ENCODE measurements around the gene KRTAP10-1.

Gene KRTAP10-1

DNA sequence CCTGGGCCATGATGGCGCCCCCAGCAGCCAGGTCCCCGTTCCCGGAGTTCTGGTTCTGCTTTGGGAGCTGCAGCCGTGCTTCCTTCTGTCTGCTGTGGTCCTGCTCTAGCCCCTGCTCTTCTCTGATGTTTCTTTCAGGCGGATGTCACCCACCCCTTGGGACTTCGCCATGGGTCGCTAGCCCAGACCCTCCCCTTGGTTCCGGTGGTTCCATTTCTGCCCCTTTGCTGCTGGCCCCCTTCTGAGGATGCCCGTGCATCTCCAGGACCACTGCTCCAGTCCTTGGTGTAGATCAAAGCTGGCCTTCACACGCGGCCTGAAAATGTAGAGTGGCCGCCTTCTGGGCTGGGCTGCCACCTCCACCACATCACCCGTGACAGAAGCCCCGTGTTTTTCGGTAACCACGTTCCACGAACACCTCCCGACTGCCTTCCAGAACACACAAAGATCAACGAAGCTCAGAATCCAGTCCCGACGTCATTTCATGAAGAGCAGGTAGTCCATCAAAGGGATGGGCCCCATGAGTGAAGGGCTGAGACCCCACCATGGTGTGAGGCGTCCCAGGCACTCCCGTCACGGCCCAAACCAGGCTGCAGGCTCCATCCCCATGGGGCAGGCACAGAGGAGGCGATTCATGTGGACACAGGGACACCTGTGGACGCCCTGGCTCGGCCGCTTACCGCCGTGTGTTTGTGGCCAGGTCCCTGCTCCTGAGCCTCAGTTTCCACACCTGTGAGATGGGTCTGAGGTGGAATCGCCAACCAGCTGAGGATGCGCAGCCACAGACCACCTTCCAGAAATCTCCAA lies 24.4 kb downstream of the KRTAP10-1 start:
- H3K4me3 ChIP-seq (ENCODE audit: low read length), result no peak overlapping the region
- no peaks in the 10 kb centered on the region for H3K9me3 ChIP-seq (ENCODE audit: insufficient read depth, low read depth, low read length)
- no peaks in the 10 kb centered on the region for H3K4me1 ChIP-seq (ENCODE audit: insufficient read depth, low read length)
- no peaks in the 10 kb centered on the region for H3K27me3 ChIP-seq (ENCODE audit: insufficient read depth, low read length)
- H3K36me3 ChIP-seq (ENCODE audit: insufficient read depth, low read depth, low read length), result no peaks in the 10 kb centered on the region
- H3K27ac ChIP-seq (ENCODE audit: low read length), result no peak overlapping the region
- H3K9ac ChIP-seq (ENCODE audit: low read depth, low read length), result no peak overlapping the region

DNA sequence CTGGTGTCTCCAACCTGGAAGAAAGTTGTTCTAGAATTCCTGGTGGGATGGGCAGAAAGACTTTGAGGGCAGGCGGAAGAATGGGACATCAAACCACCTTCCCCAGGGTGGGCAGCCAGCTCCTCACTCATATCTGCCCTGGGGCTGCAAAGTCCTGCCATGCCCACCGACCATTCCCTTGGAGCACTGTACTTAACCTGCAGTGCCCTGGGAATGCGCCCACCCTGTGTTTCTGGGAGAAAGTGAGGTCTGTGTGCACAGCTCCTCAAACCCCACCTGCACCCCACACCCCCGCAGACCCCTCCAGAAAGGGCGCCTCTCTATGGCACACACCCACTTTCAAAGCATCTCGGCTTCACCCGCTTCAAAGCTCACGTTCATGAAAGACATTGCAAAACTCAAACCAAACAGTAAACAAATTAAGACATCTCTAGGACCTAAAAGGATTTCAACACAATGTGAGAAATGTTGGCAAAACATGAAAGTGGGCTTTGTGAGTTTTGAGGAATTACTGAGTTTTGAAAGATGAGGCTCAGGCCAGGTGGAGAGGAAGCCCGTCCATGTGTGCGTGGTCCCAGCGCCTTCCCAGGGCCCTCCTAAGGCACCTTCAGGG lies 25.1 kb downstream of the KRTAP10-1 start:
- H3K36me3 ChIP-seq (ENCODE audit: insufficient read depth, low read depth, low read length), result no peaks in the 10 kb centered on the region
- H3K4me1 ChIP-seq (ENCODE audit: insufficient read depth, low read length), result no peaks in the 10 kb centered on the region
- no peaks in the 10 kb centered on the region for H3K27me3 ChIP-seq (ENCODE audit: insufficient read depth, low read length)
- H3K4me3 ChIP-seq (ENCODE audit: low read length), result no peak overlapping the region
- H3K9me3 ChIP-seq (ENCODE audit: insufficient read depth, low read depth, low read length), result no peaks in the 10 kb centered on the region
- H3K27ac ChIP-seq (ENCODE audit: low read length), result no peak overlapping the region
- no peak overlapping the region for H3K9ac ChIP-seq (ENCODE audit: low read depth, low read length)

DNA sequence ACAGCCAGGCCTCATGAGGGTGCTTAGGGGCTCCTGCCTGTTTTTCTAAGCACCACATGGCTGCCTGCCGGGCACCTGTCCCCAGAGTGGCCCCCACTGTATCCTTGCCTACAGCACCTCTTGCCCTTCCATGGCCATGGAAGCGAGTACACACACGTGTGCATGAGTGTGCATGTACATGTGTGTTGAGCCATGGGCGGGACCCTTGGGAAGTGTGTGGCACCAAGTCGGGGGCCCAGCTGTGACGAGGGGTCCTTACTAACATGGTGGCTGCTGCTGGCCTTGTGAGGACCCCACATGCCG lies 25.8 kb downstream of the KRTAP10-1 start:
- H3K36me3 ChIP-seq (ENCODE audit: insufficient read depth, low read depth, low read length), result no peaks in the 10 kb centered on the region
- H3K27me3 ChIP-seq (ENCODE audit: insufficient read depth, low read length), result no peaks in the 10 kb centered on the region
- no peak overlapping the region for H3K4me3 ChIP-seq (ENCODE audit: low read length)
- no peak overlapping the region for H3K27ac ChIP-seq (ENCODE audit: low read length)
- no peaks in the 10 kb centered on the region for H3K4me1 ChIP-seq (ENCODE audit: insufficient read depth, low read length)
- no peak overlapping the region for H3K9ac ChIP-seq (ENCODE audit: low read depth, low read length)
- no peaks in the 10 kb centered on the region for H3K9me3 ChIP-seq (ENCODE audit: insufficient read depth, low read depth, low read length)

DNA sequence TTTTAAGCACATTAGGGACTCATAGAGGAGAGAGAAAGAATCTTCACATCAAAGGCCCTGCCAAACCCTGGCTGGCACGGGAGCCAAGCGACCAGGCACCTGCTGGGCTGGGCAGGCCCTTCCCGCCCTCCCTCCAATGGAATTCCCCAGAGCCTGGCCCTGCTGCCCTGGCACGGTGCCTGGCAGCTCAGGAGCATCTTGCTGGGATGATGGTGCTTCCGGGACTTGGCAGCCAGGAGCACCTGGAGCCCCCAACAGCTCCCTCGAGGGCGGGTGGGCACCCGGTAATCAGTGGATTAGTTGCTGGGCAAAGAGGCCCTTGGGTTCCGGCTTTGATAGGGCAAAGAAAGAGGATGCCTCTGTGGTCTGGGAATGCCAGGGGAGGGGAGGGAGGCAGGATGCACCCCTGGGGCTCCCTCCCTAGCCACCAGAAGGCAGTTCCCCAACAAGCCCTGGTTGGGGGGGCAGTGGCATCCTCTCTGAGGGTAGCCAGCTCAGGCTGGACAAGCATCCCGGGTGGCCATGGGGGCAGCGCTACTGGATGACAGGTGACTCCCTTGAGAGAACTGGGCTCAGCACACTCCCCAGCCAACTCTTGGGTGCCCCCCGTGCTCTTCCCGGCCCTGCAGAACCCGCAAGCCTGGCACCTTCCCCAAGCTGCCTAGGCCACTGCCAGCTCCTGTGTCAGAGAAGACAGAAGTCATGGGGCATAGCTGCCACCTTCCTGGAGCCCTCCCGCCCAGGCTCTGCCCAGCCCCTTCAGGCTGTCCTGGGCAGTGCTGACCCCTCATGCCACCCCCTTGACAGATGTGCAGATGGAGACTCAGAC lies 26.4 kb downstream of the KRTAP10-1 start:
- Histone ChIP-seq H3K27ac (ENCODE audit: low read length) (no peak overlapping the region), H3K36me3 (ENCODE audit: insufficient read depth, low read depth, low read length) (no peaks in the 10 kb centered on the region), H3K4me3 (ENCODE audit: low read length) (no peak overlapping the region), H3K9ac (ENCODE audit: low read depth, low read length) (no peak overlapping the region), H3K4me1 (ENCODE audit: insufficient read depth, low read length) (no peaks in the 10 kb centered on the region), H3K27me3 (ENCODE audit: insufficient read depth, low read length) (no peaks in the 10 kb centered on the region), H3K9me3 (ENCODE audit: insufficient read depth, low read depth, low read length) (no peaks in the 10 kb centered on the region)

DNA sequence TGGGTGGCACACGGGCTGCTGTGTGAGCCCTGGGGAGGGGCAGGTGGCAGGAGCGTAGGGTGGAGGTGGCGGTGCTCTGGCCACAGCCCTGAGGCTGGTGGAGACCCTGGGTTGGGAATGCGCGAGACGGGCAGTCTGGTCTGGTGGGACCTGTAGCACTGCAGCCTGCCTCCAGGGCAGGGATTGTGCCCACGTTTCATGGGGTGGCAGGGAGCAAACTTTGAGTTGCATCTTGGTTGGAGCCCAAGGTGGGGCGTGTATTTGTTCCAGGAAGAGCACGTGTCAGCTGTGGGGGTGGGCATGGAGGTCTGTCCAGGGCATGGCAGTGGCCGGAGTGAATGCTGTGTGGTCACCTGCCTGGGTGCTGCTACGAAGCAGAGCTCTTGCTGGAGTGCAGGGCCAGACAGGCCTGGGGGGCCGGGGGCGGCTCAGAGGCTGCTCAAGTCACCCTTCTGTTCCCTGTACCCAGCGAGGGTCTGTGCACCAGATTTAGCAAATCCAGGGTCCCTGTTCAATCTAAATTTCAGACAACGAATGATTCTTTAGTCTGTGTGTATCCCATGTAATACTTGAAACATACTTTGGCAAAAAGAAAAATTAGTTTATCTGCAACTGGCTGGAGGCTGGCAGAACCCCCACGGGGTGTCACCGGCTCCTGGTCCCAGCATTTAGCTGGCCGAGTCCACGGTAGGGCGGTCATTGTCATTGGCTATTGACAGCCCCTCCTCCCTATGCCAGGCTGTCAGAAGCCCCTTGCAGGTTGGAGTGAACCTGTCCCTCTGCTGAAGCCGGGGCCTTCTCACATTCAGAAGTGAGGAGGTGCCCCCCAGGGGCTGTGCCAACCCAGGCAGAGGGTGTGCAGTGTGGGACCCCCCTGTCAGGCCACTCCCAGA lies 27.3 kb downstream of the KRTAP10-1 start:
- Histone ChIP-seq H3K27me3 (ENCODE audit: insufficient read depth, low read length) (no peaks in the 10 kb centered on the region), H3K4me3 (ENCODE audit: low read length) (no peak overlapping the region), H3K4me1 (ENCODE audit: insufficient read depth, low read length) (no peaks in the 10 kb centered on the region), H3K9ac (ENCODE audit: low read depth, low read length) (no peak overlapping the region), H3K27ac (ENCODE audit: low read length) (no peak overlapping the region), H3K36me3 (ENCODE audit: insufficient read depth, low read depth, low read length) (no peaks in the 10 kb centered on the region), H3K9me3 (ENCODE audit: insufficient read depth, low read depth, low read length) (no peaks in the 10 kb centered on the region)

DNA sequence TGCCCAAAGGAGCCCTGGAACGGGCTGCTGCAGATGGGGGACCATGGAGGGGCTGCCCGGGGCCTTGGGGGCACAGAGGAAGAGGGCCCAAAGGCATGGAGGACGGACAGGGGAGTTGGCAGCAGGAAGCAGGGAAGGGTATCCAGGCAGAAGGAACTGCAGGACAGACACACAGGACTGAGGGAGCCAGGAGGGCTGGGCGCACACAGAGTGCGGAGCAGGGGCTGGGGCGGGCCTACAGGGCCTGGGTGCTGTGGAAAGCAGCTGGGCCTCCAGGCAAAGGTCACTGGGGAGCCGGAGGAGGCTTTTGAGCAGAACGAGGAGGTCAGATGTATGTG lies 28.1 kb downstream of the KRTAP10-1 start:
- Histone ChIP-seq H3K27ac (ENCODE audit: low read length) (no peak overlapping the region), H3K4me1 (ENCODE audit: insufficient read depth, low read length) (no peaks in the 10 kb centered on the region), H3K4me3 (ENCODE audit: low read length) (no peak overlapping the region), H3K27me3 (ENCODE audit: insufficient read depth, low read length) (no peaks in the 10 kb centered on the region), H3K9ac (ENCODE audit: low read depth, low read length) (no peak overlapping the region), H3K36me3 (ENCODE audit: insufficient read depth, low read depth, low read length) (no peaks in the 10 kb centered on the region), H3K9me3 (ENCODE audit: insufficient read depth, low read depth, low read length) (no peaks in the 10 kb centered on the region)

DNA sequence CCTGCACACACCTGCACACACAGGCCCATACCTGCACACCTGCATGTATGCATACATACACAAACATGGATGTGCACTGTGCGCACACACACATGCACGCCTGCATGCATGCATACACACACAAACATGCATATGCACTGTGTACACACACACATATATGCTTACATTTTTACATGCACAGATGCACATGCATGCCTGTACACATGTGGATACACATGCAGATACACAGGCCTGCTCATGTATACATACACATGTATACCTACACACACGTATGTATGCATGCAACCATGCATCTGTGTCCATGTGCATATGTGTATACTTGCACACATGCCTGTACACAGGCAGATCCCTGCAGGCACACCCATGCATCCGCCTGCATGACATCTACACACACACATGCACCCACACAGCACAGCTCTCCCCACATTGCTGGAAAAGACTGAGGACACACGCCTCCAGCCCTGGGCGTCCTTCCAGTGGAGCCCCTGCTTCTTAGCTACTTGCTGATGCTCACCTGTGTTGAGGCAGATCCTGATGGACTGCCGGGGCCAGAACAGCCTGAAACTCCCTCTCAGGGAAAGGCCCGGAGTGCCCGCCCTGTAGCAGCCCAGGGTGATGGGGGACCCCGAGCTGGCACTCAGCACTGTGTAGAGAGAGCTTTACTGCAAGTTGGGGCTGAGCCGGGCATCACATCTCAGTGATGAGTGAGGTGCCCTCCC lies 28.6 kb downstream of the KRTAP10-1 start:
- no peaks in the 10 kb centered on the region for H3K36me3 ChIP-seq (ENCODE audit: insufficient read depth, low read depth, low read length)
- no peak overlapping the region for H3K27ac ChIP-seq (ENCODE audit: low read length)
- H3K9me3 ChIP-seq (ENCODE audit: insufficient read depth, low read depth, low read length), result no peaks in the 10 kb centered on the region
- no peak overlapping the region for H3K9ac ChIP-seq (ENCODE audit: low read depth, low read length)
- no peak overlapping the region for H3K4me3 ChIP-seq (ENCODE audit: low read length)
- H3K4me1 ChIP-seq (ENCODE audit: insufficient read depth, low read length), result no peaks in the 10 kb centered on the region
- H3K27me3 ChIP-seq (ENCODE audit: insufficient read depth, low read length), result no peaks in the 10 kb centered on the region

DNA sequence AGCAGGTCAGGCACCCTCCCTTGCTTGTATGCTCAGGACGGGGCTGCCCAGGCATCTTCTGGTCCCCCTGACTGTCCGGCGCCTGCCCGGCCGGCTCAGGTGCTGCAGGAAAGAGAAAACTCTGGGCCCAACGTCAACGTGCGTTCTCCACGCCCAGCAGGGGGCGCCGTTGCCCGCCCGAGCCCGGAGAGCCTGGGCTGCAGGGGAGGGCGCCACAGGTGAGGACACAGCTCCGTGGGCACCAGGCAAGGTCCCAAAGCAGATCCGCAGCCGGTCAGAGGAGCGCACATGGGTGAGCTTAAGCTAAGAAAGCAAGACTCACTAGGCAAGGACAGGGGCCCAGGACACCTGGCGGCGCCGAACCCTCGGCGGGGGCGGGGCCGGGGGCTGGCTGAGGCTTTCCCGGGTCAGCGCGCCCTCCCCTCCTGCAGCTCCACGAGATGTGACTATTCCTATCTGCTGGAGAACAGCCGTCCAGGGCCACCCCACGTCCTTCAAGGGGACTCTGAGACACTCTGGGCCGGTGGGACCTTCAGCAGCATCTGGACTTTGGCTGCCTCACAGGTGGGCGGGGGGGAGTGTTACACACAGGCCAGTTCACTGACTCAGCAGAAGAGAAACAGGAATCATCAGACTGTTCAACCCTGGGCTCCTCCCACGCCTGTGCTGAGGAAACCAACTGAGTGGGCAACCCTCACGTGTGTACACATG lies 29.3 kb downstream of the KRTAP10-1 start:
- H3K9ac ChIP-seq (ENCODE audit: low read depth, low read length), result peak overlapping the region; percentile 51; the same call in 1 of the 2 replicates
- H3K9me3 ChIP-seq (ENCODE audit: insufficient read depth, low read depth, low read length), result no peaks in the 10 kb centered on the region
- no peaks in the 10 kb centered on the region for H3K4me1 ChIP-seq (ENCODE audit: insufficient read depth, low read length)
- H3K27ac ChIP-seq (ENCODE audit: low read length), result no peak overlapping the region
- H3K27me3 ChIP-seq (ENCODE audit: insufficient read depth, low read length), result no peaks in the 10 kb centered on the region
- H3K36me3 ChIP-seq (ENCODE audit: insufficient read depth, low read depth, low read length), result no peaks in the 10 kb centered on the region
- peak overlapping the region; percentile 59; the same call in 1 of the 2 replicates for H3K4me3 ChIP-seq (ENCODE audit: low read length)

DNA sequence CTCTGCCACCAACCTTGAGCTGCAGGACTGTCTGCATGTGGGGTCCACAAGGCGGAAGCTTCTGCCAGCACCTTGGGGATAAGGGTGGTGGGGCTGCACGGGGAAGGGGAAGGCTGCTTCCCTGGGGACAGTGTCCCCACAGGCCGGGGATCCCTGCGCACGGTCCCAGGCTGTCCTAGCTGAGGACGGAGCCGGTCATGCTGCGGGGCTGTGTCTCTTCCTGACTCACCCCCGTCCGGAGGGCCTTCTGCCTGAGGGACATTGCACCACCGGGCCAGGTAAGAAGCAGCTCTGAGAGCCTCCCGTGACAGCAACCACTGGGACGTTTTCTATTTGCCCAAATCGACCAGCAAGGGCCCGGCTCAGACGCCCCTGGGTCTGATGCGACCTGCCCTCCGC lies 29.9 kb downstream of the KRTAP10-1 start:
- Histone ChIP-seq H3K4me1 (ENCODE audit: insufficient read depth, low read length) (no peaks in the 10 kb centered on the region), H3K9me3 (ENCODE audit: insufficient read depth, low read depth, low read length) (no peaks in the 10 kb centered on the region), H3K27me3 (ENCODE audit: insufficient read depth, low read length) (no peaks in the 10 kb centered on the region), H3K9ac (ENCODE audit: low read depth, low read length) (no peak overlapping the region), H3K4me3 (ENCODE audit: low read length) (no peak overlapping the region), H3K27ac (ENCODE audit: low read length) (no peak overlapping the region), H3K36me3 (ENCODE audit: insufficient read depth, low read depth, low read length) (no peaks in the 10 kb centered on the region)

DNA sequence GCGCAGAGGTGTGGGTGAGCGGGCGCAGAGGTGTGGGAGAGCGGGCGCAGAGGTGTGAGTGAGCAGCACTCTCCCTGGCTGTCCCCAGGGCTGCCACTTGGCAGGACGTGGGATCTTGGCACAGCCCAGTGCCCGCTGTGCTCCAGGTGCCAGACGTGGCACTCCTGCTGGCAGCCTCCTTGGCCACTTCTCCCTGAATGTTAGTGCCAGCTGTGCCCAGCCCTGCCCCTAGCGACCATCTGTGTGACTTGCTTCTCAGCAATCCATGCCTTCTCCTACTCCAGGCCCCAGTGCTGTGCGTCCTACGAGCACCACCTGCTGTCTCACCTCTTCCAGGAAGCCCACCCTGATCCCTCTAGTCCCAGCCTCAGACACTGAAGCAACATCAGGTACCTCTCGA lies 30.5 kb downstream of the KRTAP10-1 start:
- no peaks in the 10 kb centered on the region for H3K36me3 ChIP-seq (ENCODE audit: insufficient read depth, low read depth, low read length)
- no peaks in the 10 kb centered on the region for H3K4me1 ChIP-seq (ENCODE audit: insufficient read depth, low read length)
- no peak overlapping the region for H3K9ac ChIP-seq (ENCODE audit: low read depth, low read length)
- no peaks in the 10 kb centered on the region for H3K9me3 ChIP-seq (ENCODE audit: insufficient read depth, low read depth, low read length)
- no peak overlapping the region for H3K4me3 ChIP-seq (ENCODE audit: low read length)
- no peak overlapping the region for H3K27ac ChIP-seq (ENCODE audit: low read length)
- H3K27me3 ChIP-seq (ENCODE audit: insufficient read depth, low read length), result no peaks in the 10 kb centered on the region

Measured in iPS-20b (cell line).